GM19099 (cell line): ENCODE results near the gene NUP153.

ENCODE experiments used
- POLR2A ChIP-seq: IDR thresholded peaks from 3 replicates; pipeline ENCODE4 v1.6.1; 2011; ENCODE audit warnings: low read depth; ENCODE audit not compliant: insufficient read length; ENCODE audit errors: extremely low read depth

NUP153 gene

GRCh38 chr6:17633465-17634188, 73.1 kb downstream of the NUP153 start:
- no peak for TF ChIP-seq POLR2A

- no peak for TF ChIP-seq POLR2A
Observed at GRCh38 chr6:17632934-17633333, 73.8 kb downstream of the NUP153 start.

DNA sequence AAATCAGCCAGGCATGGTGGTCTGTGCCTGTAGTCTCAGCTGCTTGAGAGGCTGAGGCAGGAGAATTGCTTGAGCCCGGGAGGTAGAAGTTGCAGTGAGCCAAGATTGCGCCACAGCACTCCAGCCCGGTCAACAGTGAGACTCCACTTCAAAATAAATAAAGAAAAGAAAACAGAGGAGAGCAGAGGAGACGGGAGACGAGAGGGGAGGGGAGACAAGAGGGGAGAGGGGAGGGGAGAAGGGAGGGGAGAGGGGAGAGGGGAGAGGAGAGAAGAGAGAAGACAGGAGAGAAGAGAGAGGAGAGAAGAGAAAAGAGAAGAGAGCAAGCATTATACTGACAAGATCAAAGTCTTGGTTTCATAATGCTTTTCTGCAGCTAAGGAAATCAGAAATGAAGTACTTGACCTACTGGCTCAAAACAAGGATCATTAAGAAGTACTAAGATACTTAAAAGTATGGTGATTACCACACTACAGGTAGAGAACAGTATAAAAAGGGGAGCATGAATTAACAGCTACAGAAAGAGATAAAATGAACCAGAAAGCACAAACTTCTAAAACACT, 76.1 kb downstream of the NUP153 start:
- TF ChIP-seq POLR2A, result no peak

- TF ChIP-seq POLR2A, result no peak
Observed at GRCh38 chr6:17629824-17630510, 76.8 kb downstream of the NUP153 start.

GRCh38 chr6:17628873-17629272, 77.9 kb downstream of the NUP153 start:
- TF ChIP-seq POLR2A, result no peak

DNA sequence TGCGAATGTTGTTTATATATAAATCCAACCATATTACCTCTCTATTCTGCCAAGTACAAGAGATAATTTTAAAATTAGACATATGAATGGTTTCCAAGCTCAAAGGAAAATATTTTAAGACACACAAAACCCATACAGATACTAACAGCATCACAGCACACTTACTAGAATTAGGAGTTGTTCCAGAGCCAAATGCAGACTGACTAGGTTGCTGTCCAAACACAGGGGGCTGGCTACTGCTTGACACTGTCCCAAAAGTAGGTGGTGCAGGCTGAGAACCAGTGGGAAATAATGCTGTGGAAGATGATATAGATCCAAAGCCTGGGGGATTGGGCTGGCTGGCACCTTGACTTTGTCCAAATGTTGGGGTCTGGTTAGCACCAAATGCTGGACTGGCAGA, 82.3 kb downstream of the NUP153 start:
- no peak for TF ChIP-seq POLR2A

DNA sequence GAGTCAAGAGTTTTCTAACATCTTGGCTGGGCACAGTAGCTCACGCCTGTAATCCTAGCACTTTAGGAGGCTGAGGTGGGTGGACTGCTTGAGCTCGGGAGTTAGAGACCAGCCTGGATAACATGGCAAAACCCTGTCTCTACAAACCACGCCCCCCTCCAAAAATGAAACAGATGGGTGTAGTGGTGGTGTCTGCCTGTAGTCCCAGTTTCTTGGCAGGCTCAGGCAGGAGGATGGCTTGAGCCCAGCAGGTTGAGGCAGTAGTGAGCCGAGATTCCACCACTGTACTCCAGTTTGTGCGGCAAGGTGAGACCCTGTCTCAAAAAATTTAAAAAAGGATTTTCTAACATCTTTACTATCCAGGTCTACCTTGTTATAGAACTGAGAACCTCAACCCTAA, 84.6 kb downstream of the NUP153 start:
- TF ChIP-seq POLR2A, result no peak

GRCh38 chr6:17621003-17621402, 85.7 kb downstream of the NUP153 start:
- TF ChIP-seq POLR2A, result no peak

GRCh38 chr6:17615794-17616193, 90.9 kb downstream of the NUP153 start:
- no peak for TF ChIP-seq POLR2A

DNA sequence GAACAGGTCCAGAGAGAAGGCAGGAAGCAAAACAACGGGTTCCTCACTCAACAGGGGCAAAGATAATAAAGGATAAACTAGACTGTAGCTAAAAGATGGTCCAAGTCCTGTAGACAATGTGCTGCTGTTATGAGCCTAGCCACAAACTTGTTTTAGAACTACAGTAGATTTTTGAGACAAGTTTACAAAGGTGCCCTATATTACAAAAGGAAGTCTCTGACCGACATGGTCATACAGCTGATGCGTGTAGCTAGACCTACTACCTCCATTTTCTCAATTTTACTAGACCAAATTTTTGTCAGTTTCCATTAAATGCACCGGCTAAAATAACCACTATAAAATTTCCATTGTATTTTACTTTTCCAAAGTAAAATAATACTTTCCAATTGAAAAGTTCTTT, 94.7 kb downstream of the NUP153 start:
- no peak for TF ChIP-seq POLR2A

DNA sequence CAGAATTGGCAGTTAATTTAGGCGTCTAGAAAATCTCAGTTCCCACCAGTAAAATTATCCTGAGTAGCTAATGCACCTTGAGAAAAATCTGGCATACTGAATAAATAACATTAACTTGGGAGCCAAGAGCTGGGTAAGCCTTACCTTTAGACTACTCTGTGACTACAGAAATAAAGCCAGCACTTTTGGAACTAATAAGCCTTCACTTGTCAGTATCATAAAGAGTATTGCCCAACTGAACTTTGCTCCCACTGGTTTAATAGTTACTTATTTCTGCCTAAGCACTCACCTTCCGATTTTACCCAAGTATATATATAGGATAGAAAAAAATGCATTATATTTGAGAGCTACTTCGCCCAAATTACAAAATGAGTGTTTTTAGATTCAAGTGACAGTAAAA, 95.9 kb downstream of the NUP153 start:
- TF ChIP-seq POLR2A, result no peak

DNA sequence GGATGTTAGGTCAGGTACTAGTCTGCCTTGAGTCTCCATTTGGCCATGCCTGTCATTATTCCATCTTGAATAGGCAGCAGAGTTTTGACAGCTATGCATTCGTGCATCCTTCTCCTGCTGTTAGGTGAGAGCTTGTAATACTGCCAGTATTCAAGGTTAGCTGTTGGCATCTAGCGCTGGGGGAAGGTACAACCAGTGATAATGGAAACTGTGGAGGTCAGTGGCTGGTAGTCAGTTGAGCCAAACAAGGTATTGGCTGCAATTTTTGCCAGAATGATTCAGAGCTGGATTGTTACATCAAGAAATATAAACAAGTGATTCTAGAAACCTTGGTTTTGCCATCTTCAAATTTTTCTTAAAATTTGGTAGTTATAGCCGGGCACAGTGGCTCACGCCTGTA, 100.1 kb downstream of the NUP153 start:
- TF ChIP-seq POLR2A, result no peak

DNA sequence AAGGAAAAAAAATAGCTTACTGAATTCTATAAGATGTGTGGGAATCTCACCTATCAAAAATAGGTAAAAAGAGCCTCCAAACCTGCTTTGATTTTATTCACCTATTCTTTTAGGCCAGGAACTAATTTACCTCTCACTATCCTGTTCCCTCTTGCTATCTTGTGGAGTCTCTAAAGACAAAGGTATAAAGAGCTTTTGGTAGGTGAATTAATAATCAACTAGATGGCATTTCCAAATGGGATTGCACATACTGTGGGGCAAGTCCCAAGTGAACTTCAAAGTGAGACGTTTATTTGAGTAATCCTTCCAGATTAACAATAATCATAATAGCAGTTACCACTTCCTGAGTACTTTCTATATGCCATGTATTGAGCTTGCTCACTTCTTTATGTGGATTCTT, 103.8 kb downstream of the NUP153 start:
- no peak for TF ChIP-seq POLR2A

GRCh38 chr6:17601386-17601703, 105.4 kb downstream of the NUP153 start:
- TF ChIP-seq POLR2A, result no peak

GRCh38 chr6:17600527-17601385, 106.0 kb downstream of the NUP153 start:
- TF ChIP-seq POLR2A, result no peak
